NCI-H748 treated with DMSO at 0.1 percent for 48 hours (cell line): ENCODE measurements around the gene HOXD9.

Experiments
- DNase-seq: peaks from one replicate; lab custom pipeline; 2025; lab: John Stamatoyannopoulos, UW

HOXD9 gene

DNA sequence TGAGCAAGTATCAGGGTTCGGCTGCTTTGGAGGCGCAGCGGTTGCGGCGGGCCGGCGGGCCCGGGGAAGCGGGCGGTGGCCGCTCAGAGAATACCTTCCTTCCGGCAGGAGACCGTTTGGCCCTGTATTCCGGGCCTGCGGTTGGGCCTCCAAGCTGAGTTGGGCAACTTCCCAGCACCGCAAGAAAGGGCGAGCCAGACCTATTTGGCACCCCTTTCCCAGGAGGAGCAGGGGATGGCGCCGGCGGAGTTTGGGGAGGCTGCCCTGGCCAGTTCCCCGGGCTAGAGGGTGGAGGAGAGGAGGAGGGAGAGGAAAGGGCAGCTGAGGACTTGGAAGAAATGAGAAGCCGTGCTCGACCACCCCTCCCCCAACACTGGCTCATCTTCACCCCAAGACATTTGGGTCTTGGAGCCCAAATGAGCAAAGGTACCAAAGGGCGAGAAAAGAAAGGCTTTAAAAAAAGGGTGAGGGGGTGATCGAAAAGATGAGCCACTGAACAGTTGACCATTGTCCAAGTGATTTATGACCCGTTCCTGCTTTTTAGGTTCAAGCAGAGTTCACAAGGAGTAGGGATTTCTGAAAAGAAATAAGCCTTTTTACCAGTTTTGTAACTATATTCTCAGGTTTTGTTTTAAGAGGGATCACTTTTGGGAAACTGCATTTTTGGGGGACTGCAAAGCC lies 43.0 kb downstream of the HOXD9 start:
- no peak for DNase-seq

DNA sequence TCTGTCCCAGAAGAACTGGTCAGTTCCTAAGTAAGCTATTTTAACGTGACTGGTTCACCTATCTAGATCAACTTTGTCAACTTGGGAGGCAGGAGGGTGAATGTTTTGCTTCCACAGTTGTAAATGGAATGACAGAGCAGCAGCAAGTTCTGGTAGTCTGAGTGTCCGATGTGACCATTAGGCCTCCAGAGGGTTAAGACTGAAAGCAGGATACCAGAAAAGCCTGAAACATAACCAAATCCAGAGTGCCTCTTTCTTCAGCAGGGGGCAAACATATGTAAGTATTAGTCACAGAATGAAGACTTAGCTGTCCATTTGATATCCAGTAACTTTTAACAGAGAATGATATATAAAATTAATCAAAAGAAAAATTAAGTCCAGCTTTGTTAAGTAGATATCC lies 43.8 kb downstream of the HOXD9 start:
- no peak for DNase-seq

DNA sequence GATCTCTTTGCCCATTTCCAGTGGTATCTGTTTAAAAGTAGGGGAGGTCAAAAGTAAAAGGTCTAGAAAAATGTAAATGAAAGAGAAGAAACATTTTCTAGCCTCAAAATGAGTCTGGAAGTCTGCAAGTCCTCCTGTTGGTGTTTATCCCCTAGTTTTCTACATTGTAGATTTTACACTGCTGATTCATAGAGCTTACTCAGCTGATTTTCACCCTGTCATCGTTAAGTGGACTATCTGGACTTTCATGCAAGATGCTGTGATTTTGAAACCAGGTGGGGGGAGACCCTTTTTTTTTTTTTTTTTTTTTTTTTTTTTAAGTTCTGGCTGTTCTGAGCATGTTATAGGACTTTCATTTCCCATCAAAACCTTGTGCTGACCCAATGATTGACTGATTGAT lies 44.9 kb downstream of the HOXD9 start:
- DNase-seq = no peak

DNA sequence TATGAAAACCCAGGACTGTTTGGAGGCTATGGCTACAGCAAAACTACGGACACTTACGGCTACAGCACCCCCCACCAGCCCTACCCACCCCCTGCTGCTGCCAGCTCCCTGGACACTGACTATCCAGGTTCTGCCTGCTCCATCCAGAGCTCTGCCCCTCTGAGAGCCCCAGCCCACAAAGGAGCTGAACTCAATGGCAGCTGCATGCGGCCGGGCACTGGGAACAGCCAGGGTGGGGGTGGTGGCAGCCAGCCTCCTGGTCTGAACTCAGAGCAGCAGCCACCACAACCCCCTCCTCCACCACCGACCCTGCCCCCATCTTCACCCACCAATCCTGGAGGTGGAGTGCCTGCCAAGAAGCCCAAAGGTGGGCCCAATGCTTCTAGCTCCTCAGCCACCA lies 46.7 kb downstream of the HOXD9 start:
- DNase-seq = no peak

DNA sequence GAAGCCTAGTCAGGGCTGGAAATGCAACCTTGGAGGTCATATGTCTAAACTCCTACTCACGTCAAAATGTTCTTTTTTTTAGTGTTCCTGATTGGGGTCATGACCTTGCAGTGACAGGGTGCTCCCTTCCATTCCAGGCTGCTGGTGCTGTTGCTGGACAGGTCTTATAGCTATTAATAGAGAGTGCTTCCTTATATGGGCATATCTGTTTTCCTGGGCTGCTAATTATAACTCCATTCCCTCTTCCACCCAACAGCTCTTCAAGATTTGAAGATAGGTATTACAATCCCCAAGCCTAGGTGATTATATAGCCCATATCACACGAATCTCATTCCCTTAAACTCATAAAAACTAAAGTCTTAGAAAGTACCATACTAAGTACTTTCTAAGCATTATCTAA lies 47.2 kb downstream of the HOXD9 start:
- DNase-seq = no peak

DNA sequence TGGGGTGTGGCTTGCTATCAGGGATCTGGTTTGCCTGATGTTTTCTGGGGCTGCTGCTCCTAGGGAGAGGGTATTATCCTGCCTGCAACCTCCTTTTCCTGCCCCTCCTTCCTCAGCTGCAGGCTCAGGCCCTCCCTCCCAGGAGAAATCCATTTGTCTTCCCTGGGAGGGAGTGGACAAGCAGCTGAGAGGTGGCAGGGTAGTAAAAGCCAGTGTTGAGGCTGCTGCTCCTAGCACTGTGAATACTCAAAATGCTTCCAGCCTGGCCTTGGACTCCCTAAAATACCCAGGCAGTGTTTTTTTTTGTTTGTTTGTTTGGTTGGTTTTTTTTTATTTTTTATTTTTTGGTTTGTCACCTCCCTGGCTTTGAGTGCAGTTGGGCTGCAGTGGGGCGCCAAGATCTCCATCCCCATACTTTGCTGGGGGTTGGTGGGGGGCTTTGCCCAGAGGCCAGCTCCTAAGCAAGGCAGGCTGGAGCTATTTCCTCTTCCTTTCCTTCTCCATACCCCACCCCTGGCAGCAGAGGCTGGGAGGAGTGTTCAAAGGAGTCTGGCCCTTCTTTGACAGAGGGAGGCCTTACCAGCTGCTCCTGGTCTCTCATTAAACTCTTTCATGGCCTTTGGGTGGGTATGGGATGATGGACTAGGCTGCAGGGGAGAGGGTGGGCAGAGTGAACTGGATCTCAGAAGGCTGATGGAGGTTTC lies 48.2 kb downstream of the HOXD9 start:
- no peak for DNase-seq

DNA sequence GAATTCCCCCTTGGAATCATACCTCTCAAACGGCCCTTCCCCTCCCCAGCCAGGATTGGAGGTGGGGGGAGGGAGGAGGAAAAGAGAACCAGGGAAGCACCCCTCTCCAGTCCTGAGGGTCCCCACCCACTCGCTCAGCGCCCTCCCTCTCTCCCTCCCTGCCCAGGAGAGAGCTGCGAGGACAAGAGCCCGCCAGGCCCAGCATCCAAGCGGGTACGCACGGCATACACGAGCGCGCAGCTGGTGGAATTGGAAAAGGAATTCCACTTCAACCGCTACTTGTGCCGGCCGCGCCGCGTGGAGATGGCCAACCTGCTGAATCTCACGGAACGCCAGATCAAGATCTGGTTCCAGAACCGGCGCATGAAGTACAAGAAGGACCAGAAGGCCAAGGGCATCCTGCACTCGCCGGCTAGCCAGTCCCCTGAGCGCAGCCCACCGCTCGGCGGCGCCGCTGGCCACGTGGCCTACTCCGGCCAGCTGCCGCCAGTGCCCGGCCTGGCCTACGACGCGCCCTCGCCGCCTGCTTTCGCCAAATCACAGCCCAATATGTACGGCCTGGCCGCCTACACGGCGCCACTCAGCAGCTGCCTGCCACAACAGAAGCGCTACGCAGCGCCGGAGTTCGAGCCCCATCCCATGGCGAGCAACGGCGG lies 49.0 kb downstream of the HOXD9 start:
- no peak for DNase-seq

DNA sequence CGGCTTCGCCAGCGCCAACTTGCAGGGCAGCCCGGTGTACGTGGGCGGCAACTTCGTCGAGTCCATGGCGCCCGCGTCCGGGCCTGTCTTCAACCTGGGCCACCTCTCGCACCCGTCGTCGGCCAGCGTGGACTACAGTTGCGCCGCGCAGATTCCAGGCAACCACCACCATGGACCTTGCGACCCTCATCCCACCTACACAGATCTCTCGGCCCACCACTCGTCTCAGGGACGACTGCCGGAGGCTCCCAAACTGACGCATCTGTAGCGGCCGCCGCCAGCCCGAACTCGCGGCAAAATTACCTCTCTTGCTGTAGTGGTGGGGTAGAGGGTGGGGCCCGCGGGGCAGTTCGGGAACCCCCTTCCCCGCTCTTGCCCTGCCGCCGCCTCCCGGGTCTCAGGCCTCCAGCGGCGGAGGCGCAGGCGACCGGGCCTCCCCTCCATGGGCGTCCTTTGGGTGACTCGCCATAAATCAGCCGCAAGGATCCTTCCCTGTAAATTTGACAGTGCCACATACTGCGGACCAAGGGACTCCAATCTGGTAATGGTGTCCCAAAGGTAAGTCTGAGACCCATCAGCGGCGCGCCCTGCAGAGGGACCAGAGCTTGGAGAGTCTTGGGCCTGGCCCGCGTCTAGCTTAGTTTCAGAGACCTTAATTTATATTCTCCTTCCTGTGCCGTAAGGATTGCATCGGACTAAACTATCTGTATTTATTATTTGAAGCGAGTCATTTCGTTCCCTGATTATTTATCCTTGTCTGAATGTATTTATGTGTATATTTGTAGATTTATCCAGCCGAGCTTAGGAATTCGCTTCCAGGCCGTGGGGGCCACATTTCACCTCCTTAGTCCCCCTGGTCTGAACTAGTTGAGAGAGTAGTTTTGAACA lies 49.7 kb downstream of the HOXD9 start:
- no peak for DNase-seq

DNA sequence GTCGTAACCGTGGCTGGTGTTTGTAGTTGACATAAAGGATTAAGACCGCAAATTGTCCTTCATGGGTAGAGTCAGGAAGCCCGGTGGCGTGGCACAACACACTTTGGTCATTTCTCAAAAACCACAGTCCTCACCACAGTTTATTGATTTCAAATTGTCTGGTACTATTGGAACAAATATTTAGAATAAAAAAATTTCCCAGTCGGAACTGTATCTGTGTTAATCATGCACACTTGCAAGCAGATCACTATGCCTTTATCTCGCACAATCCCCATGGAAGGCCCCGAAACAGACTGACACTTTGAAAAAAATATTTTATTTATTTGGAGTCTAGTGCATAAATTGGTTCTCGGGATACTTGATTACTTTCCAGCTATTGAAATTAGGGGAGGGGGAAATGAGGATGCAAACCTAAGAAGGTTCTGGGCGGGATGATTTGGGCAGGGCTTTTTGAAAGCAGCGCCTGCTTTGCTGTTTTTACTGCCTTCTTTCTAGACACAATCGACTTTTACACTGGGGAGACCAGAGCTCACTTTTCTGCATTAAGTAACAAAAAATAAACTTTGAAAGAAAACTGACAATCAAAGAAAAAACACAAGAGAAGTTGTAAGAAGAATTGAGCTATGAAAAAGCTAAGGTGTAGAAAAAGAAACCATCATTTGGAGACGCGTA lies 50.5 kb downstream of the HOXD9 start:
- no peak for DNase-seq

DNA sequence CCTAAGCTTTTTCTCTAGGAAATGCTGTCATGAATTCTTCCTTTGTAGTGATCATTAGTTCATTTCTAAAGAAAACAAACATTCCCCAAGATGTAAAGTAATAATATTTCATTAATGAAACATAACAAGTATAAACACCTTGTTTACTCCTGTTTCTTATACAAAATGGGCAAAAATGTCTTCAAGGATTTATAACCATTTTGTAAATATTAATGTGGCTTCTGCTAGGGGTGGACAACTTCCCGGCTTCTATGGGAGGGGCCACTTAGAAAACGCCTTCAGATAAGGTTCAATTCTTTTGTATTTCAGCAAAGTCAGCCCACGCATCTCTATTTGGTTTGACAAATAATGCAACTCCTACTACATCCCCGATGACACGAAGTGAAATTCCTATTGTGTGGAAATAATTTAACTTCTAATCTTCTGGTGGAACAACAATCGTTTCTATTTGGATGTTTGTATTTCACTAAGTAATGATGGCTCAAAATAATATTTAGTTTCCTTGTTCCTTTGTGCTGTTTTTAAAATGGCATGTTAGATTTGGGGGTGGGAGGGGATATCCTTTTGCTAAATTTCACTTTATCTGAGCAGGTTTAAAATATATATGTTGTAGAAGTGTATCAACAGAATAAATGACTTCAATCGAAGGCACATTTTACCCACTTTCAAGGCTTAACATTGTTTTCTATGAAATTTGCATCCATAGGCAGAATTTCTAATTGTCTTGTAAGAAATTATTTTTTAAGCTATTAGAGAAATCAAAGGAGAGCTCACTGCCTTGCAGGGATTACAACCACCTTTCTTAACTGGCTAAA lies 51.3 kb downstream of the HOXD9 start:
- DNase-seq = no peak

DNA sequence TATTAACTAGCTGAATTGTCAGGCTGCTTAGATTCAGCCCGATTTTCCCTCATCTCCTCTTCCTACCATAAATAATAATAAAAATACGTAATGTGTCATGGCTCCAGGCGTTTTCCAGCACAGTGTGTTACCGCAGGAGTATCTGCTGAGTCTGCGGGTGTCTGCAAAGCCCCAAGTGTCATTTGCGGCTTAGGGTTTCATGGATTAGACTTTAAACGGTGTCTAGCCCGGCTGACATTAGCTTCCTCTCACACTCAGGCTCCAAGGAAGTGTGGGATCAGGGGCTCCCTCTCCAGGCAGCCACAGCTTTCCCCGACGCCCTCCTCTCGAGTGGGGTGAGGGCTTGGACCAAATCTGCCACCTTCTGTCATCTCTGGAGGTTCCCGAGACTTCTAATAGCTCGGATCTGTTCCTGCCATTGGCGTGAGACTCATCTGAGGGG lies 51.9 kb downstream of the HOXD9 start:
- DNase-seq = no peak
